Measurements from ENCODE around the gene TRIM17. TPM values are rescaled to one million over a fixed set of nuclear protein-coding genes. Genes with fewer than 3 reads are reported as not detected.

Gene TRIM17
- total RNA-seq, 1 experiment from 2014 or later: not detected

- Histone ChIP-seq H4K20me1 (ENCODE audit: insufficient read depth, low read depth, low read length) (no peaks in the 10 kb centered on the region), H3K79me2 (ENCODE audit: low read length) (no peaks in the 10 kb centered on the region), H3K9me2 (replicated peaks; ENCODE audit: insufficient read depth, low read length) (no peaks in the 10 kb centered on the region), H3K27me3 (ENCODE audit: low read length) (no peaks in the 10 kb centered on the region), H3K9me3 (ENCODE audit: low read length) (no peaks in the 10 kb centered on the region), H3K4me1 (ENCODE audit: low read length) (no peaks in the 10 kb centered on the region), H3K9ac (ENCODE audit: low read length) (no peak overlapping the region), H3K27ac (ENCODE audit: low read length) (no peak overlapping the region), H3K36me3 (ENCODE audit: insufficient read depth, low read length) (no peaks in the 10 kb centered on the region), H3K4me3 (ENCODE audit: low read length) (no peak overlapping the region), H2AFZ (ENCODE audit: low read length) (no peak overlapping the region), H3K4me2 (ENCODE audit: low read depth, low read length, poor library complexity, severe bottlenecking) (no peak overlapping the region)
- no peak for DNase-seq
Observed at GRCh38 chr1:228358039-228358763, 58.5 kb downstream of the TRIM17 start.

Small RNA genes within 50 kb of the gene (small RNA-seq; reads per million reads assigned to genes)
- gene MIR4666A: not detected

Other genes starting within 250 kb of the TRIM17 start
- gene OBSCN, start 208.8 kb downstream of the TRIM17 start, total RNA-seq (2014; rRNA removed; shearing (Covaris generic); ENCODE audit: low replicate concordance): 17.5 and 24.4 TPM in 2 replicates
- 27.7 and 39.5 TPM in 2 replicates for gene TRIM11, start 10.0 kb downstream of the TRIM17 start, total RNA-seq (2014; rRNA removed; shearing (Covaris generic); ENCODE audit: low replicate concordance)
- 127 and 268 TPM in 2 replicates for gene RNF187, start 70.5 kb upstream of the TRIM17 start, total RNA-seq (2014; rRNA removed; shearing (Covaris generic); ENCODE audit: low replicate concordance)